Measurements from ENCODE around the gene DVL3. TPM values are rescaled to one million over a fixed set of nuclear protein-coding genes. Genes with fewer than 3 reads are reported as not detected.

The DVL3 gene
- total and polyA plus RNA-seq, 4 donors: 8.6 to 26.3 (median 17.4) TPM

- H3K9ac ChIP-seq (ENCODE audit: low read depth in 1 of 2, low read length in 2 of 2): no peak overlapping the region
- H3K4me1 ChIP-seq (ENCODE audit: control insufficient read depth in 4 of 4, insufficient read depth in 4 of 4, low read length in 3 of 4): peaks cover 0 to 8% (median under 1%) of the 10 kb centered on the region in 4 donors
- no peak overlapping the region for H3K4me3 ChIP-seq (ENCODE audit: low read depth in 1 of 3, low read length in 3 of 3)
- WGBS: 95% methylated on average over 10 of the region's 10 CpGs
- no peaks in the 10 kb centered on the region for H3K9me3 ChIP-seq (ENCODE audit: control insufficient read depth in 4 of 4, low read length in 3 of 4)
- H3K27me3 ChIP-seq (ENCODE audit: control insufficient read depth in 4 of 4, insufficient read depth in 4 of 4, low read length in 3 of 4): no peaks in the 10 kb centered on the region
- H3K36me3 ChIP-seq (ENCODE audit: control insufficient read depth in 4 of 4, insufficient read depth in 3 of 4, low read depth in 1 of 4, low read length in 3 of 4): peaks cover 28 to 77% (median 64%) of the 10 kb centered on the region in 4 donors
- no peak overlapping the region for H3K27ac ChIP-seq (ENCODE audit: low read depth in 1 of 2, low read length in 2 of 2)
- DNase-seq (ENCODE audit: low spot score): no peak
- TF ChIP-seq TAF1 (conservative IDR thresholded peaks at IDR 0.05) (no peak), HNF4G (IDR thresholded peaks at IDR 0.05) (no peak), YY1 (IDR thresholded peaks at IDR 0.05) (no peak), FOXA2 (IDR thresholded peaks at IDR 0.05) (no peak), REST (IDR thresholded peaks at IDR 0.05) (no peak), HNF4A (conservative IDR thresholded peaks at IDR 0.05) (no peak), ATF3 (IDR thresholded peaks at IDR 0.05) (no peak), JUND (IDR thresholded peaks at IDR 0.05) (no peak), MAX (IDR thresholded peaks at IDR 0.05) (no peak), SP1 (IDR thresholded peaks at IDR 0.05) (no peak), EGR1 (IDR thresholded peaks at IDR 0.05; ENCODE audit: low read depth in 2 of 2) (no peak), GABPA (IDR thresholded peaks at IDR 0.05 in 1 of 2, conservative IDR thresholded peaks at IDR 0.05 in 1 of 2) (no peak), CTCF (IDR thresholded peaks at IDR 0.05; ENCODE audit: low read depth, low read length, missing input control) (no peak), RAD21 (IDR thresholded peaks at IDR 0.05) (no peak), NR2F2 (IDR thresholded peaks at IDR 0.05) (no peak)
- TF ChIP-seq, protein P1, sequence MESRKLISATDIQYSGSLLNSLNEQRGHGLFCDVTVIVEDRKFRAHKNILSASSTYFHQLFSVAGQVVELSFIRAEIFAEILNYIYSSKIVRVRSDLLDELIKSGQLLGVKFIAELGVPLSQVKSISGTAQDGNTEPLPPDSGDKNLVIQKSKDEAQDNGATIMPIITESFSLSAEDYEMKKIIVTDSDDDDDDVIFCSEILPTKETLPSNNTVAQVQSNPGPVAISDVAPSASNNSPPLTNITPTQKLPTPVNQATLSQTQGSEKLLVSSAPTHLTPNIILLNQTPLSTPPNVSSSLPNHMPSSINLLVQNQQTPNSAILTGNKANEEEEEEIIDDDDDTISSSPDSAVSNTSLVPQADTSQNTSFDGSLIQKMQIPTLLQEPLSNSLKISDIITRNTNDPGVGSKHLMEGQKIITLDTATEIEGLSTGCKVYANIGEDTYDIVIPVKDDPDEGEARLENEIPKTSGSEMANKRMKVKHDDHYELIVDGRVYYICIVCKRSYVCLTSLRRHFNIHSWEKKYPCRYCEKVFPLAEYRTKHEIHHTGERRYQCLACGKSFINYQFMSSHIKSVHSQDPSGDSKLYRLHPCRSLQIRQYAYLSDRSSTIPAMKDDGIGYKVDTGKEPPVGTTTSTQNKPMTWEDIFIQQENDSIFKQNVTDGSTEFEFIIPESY (IDR thresholded peaks at IDR 0.05): no peak
Measured at GRCh38 chr3:184192889-184193288, 37.7 kb downstream of the DVL3 start.
